ENCODE measurements around the gene ITGAL.

GRCh38 chr16:30459456-30459855 lies 13.1 kb upstream of the ITGAL start:
- TF ChIP-seq CTCF (IDR thresholded peaks at IDR 0.05): no peak
- TF ChIP-seq POLR2A (IDR thresholded peaks at IDR 0.05): no peak
